GM19395 (cell line): ENCODE results near the gene ORAI3.

Experiments used
- ATAC-seq: cut with Tn5 transposase; IDR thresholded peaks from one replicate; pipeline ENCODE4 v1.9.1; 2021; ENCODE audit warnings: mild to moderate bottlenecking, moderate library complexity; ENCODE audit not compliant: unreplicated experiment

The ORAI3 gene

DNA sequence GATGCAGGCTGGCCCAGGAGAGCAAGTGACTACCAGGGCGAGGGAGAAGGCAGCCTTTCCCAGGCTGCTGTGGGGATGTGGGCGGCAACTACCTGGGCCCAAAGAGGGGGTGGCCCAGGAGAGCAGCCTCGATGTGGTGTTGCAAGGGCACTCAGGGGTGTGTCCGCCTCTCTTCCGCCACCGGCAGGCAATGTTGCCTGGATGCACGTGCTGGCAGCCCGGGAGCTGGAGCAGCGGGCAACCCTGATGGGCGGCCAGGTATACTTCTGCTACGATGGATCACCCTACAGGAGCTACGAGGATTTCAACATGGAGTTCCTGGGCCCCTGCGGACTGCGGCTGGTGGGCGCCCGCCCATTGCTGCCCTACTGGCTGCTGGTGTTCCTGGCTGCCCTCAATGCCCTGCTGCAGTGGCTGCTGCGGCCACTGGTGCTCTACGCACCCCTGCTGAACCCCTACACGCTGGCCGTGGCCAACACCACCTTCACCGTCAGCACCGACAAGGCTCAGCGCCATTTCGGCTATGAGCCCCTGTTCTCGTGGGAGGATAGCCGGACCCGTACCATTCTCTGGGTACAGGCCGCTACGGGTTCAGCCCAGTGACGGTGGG is 38.8 kb downstream of the ORAI3 start:
- ATAC-seq = no peak

DNA sequence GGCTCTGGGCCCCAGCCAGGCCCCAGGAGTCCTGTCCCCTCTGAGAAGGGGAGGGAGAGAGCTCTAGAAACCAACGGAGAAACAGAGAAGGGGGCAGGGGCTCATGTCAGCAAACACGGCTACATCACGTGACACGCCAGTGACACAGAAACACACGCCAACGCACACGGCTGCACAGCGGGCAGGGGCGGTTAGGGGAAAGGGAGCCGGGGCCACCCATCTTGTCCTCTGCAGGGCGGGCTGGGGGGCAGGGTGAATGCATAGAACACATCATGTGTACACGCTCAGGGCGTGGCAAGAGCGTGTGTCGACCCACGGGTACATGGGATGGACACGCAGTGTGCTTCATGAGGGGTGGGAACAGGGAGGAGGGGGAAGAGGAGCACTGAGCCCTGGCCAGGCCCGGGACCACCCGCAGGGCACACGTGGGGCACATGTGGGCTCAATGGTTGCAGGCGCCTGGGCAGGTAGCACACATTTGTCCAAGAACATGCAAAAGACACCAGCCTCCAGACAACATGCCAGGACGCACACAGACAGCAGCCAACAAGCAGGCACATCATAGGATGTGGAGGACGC is 40.7 kb downstream of the ORAI3 start:
- ATAC-seq = no peak

DNA sequence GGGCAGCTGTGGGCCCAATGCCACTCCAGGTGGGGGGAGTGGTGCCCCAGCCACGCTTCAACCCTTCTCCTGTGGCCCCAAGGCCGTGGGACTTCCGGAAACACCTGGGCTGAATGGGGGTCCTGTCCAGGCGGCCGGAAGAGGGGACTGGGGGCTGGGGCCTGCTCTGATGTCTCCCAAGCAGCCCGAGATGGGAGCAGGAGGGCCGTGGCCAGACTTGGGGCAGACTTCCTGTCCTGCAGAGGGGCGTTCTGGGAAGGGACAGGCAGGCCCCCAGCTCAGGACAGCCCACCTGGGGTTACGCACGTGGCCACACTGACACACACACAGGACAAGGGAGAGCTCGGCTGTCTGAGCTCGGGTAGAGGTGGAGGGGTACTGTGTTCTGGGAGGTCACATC is 41.2 kb downstream of the ORAI3 start:
- no peak for ATAC-seq

DNA sequence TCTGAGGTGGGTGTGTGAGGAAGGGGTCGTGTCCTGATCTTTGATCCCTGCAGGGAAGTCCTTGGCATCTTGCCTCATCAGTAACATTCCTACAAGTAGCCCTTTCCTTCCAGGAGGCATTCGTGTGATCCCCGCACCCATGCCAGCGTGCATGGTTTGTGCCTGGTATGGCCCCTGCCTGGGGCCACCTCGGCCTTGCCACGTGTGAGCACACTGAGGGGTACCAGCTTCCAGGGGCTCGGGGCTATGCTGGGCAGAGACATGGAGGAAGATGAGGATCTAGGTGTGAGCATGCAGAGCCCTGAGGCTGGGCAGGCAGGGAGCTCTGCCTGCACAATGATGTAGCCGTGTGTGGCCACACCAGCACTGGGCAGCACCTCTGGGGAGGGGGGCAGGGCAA is 42.2 kb downstream of the ORAI3 start:
- no peak for ATAC-seq

DNA sequence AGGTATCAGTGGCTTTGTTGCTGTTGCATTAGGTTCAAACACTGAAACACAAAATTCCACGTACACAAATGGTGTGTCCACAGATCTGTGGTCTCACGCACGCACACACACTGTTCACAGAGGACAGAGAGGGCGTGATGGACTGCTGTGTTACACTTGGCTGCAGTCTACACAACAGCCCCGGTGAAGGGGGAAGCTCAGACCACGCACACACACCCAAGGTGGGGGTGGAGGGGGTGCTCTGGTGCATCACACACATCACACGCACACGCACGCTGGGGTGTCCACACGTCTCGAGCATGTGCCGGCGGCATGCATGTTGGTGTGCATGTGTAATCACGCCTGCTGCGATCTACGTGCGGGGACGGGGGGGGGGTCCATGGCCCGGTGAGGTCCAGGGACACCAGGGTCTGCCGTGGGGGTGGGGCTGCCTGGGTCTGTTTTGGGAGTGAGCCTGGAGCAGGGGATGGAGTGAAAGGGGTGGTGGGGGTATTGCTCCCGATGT is 43.5 kb downstream of the ORAI3 start:
- no peak for ATAC-seq

DNA sequence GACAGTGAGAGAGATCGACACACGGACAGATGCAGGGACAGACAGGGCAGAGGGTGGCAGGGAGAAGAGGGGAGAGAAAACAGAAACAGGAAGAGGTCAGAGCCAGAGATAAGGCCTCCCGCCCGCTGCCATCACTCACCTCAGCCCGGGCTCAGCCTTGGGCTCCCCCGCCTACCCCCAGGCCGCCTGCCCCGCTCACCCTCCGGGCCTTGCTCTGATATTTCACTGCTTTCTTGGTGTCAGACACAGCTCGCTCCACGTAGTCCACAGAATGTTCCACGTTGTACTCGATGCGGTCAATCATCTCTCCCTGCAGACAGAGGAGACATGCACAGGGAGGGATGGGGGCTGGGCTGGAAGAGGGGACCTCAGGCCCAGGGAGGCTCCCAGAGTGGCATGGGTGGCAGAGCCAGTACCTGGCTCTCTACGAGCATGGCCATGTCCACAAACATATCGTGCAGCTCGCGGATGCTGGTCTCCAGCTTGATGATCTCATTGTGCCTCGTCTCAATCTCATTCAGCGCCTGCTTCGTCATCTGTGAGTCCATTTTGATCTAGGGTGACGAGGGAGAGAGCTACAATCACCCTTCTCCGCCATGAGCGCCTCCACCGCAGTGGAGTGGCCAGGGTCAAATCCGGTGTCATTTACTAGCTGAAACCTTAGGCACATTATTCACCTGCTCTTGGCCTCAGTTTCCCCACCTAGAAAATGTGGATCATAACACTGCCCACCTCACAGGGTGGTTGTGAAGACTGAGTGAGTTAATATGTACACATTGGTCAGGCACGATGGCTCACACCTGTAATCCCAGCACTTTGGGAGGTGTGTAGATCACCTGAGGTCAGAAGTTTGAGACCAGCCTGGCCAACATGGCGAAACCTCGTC is 44.3 kb downstream of the ORAI3 start:
- no peak for ATAC-seq

DNA sequence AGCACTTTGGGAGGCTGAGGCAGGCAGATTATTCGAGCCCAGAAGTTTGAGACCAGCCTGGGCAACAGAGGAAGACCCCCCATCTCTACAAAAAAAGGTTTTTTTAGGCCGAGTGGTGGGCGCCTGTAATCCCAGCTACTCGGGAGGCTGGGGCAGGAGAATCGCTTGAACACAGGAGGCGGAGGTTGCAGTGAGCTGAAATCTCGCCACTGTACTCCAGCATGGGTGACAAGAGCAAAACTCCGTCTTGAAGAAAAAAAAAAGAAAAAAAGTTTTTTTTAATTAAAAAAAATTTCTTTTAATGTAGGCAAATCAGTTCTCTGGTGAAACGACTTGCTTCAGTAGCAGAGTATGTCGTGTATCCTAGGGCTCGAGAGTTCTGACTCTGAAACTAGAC is 47.1 kb downstream of the ORAI3 start:
- ATAC-seq = no peak

DNA sequence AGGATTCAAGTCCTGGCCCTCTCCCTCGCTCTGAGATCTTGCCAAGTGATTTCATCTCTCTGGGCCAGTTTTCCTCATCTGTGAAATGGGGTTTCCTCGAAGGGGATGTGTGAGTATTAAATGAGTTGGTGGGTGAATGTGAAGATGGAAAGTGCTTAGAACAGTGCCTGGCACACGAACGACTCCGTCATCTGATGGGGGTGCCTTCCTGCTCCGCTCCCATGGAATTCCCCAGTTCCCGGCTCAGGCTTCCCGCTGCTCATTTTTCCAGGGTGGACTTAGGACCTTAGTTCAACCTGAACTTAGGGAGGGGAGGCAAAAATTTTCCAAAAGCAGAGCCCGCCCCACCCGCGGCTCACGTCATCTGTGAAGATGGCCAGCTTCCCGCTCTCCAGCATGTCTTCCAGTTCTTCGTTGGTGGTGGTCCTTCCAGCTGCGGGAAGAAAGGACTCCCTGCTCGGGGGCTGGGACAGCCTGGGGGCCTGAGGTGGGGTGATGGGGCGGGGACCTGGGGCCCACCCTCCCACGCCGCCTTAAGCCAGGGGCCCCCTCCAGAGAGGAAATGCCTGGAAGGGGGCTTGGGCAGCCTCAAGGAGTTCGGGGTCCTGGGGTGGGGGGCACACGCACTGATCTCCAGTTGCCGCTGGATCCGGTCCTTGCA is 47.6 kb downstream of the ORAI3 start:
- ATAC-seq = no peak

DNA sequence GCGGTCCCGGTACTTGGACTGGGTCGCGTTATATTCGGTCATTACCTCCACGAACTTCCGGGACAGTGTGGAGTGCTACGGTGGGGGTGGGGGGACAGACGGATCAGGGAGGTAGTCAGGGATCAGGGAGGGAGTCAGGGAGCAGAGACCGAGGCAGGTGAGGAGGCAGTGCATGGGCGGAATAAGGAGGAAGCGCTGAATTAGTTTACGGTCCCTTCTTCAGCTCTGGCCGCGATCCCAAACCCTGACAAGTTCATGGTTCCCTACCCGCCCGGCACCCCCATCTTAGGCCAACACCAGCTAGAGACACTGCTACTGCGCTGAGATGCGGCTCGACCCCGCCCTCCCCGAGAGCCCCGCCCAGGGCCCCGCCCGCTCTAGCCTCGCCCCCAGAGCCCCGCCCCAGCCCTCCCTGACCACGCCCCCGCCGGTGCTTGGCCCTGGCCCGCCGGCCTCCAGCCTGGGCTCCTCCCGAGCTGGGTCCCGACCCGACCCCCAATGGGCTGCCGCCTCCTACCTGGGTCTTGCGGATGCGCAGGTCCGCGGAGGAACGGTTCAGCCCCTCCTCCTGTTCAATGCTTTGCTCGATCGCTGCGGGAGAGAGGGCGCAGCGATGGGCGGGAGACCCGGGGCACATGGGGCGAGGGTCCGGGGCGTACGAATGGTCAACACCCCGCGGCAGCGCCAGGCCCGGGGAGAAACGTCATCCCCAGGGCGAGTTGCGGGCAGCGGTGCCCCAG is 48.3 kb downstream of the ORAI3 start:
- ATAC-seq = peak; percentile 75

DNA sequence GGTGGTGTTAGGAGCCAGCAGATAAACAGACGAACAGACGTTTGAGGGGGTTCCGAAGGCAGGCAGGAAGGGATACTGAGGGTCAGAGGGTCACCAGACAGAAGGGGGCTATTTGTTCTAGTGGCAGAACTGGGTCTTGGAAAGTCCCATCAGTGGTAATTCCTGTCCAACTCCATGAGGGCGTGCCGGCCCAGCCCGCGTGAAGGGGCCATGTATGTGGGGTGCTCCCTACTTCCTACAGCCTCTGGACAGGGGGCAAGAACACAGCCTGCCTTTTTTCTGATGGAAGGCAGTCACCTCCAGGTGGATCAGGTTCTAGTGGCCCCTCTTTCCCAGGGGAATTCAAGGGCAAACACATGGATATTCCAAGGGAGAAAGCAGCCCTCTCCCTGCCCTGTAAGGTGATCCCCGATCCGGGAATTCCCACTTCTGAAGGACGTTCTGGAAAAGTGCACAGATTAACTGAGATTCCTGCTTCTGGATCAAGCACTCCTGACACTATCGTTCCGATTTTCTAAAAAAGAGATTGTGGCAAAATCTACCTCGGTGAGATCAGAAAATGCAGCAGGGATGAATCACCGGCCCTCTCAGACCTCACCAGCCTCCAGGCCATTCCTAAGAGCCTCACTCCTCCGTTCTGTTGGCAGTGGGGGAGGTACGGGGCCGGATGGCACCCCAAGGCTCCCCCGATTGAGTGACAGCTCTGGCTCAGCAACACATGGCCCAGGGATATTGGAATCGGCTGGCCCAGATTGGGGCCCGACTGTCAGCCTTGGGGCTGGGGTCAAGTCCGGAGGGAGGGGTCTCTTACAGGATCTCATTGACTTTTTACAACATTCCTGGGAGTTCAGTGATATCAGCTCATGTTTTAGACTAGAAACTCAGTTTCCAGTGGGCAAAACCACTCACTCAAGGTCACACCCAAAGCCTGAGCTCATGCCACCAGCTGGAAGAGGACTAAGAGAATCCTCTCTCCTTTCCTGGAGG is 49.1 kb downstream of the ORAI3 start:
- no peak for ATAC-seq

DNA sequence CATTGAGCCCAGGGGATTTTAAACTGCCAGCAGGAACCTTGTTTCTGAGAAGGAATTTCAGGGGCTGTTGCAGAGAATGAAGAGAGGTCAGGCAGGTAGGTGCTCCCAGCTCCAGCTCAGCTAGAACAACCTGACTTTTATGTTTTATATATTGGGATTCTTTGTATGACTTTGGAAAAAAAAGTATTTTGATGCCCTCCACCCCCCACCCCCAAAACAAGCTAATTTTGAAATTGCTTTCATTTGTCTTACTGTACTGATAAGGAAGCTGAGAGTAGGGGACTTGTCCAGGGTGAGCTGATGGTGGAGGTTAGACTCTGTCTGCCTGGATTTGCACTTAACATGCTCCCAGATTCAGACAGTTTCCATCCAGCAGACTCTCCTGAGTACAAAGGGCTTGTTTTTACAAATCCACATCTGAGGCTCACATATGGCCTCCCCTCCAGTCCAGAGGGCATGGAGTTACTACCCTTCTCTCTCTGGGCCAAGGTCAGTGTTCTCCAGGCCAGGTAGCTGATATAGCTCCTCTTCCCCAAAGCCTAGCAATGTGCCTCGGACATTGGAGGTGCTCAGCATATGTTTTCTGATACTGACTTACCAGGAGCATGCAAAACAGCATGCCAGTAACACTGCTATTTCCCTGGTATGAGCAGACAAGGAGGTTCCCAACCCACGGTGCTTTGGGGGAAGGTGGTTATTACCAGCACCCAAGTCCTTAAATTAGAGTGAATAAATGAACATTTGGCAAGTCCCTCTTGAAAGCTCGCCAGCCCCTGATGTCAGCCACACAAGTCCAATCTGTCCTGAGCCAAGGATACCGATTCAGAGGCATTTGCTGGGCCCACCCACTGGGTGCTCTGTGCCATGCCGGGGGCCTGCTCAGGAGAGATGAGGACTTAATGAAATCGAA is 50.2 kb downstream of the ORAI3 start:
- ATAC-seq = no peak

DNA sequence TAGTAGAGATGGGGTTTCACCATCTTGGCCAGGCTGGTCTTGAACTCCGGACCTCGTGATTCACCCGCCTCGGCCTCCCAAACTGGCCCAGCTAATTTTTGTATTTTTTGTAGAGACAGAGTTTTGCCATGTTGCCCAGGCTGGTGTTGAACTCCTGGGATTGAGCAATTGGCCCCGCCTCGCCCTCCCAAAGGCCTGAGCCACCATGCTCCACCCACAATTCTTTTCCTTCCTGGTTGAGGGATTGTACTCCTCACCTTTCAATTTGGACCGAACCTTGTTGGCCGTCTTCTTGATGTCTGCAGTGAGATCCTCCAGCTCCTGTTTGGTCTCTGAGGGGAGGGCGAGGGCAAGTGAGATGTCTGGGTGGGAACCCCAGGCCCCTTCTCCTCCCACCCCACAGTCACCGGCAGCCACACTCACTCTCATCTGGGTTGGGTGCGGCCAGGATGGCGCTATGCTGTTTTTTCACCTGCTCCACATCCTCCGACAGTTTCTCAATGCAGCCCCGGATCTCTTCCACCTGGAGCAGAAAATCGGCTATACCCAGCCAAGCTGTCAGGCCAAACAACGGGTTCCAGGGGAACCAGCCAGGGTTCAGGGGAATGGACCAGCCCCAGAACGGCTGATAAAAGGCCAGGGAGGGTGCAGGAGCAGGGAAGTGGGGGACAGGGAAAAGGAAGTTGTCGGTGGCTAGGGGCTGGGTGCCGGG is 52.0 kb downstream of the ORAI3 start:
- ATAC-seq = no peak

DNA sequence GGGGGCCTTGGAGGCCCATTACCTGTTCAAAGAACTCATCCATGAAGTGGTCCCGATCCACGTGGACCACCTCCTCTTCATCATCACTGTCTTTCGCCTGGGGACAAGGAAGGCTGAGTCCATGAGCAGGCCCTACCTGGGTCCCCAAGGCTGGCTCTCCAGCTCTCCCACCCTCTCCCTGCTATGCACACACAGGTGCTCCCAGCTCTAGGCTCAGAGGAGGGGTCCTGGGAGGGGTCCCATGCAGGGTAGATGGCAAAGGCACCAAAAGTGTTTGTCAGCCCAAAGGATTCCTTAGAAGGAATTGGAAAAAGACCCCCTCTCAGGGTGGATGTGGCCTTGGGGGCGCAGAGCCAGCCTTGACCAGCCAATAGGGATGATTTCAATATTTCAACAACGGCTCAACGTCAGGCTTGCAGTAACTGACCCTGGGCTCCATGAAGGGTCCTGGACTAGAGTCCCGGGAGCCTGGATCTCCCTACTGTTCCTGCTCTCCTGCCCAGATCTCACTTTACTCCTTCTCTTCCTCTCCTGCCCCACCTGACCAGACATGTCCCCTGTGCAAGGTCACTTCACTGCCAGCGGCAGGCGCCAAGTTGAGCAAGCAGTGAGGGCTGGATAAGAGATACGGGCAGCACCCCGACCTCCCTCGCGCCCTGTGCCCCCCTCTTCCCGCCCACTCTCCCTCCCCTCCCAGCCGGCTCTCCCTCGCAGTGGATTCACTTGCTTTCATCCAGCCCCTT is 52.8 kb downstream of the ORAI3 start:
- ATAC-seq = no peak

DNA sequence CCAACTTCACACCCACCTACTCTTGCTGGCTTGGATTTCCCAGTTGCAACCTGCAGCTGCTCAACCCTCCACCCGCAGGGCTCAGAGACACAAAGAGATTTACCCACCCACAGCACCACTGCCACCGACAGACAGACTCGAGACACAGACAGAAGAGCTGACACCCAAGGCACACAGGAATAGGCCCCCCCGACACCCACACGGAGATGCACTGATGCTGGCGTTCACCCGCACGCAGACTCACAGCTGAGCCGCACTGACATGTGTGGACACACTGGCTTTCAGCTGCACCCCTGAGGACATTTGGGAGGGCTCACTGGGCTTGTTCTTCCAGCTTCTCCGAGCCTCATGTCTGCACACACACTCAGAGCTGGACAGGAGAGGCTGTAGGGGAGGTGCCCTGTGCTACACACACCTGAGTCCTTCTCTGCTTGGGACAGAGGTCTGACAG is 53.4 kb downstream of the ORAI3 start:
- no peak for ATAC-seq

DNA sequence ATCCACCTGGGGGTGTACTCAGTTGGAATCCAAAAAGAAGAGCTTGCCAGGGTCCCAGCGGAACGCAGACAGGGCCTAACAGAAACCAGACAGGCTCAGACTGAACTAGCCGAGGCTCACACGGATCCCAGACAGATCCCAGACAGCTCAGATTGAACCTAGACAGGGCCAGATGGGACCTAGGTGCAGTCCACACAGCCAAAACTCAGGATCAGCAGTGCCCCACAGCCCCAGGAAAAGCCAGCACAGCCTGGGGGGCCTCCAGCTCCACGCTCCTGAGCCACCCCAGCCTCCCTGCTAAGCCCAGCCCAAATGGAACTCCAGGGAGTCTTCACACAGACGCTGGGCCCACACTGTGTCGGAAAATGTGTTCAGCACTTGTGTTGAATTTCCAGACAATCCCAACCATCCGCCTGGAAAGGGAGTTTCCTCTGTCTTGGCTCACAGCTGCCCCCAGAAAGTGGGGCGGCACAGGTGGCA is 54.0 kb downstream of the ORAI3 start:
- no peak for ATAC-seq

DNA sequence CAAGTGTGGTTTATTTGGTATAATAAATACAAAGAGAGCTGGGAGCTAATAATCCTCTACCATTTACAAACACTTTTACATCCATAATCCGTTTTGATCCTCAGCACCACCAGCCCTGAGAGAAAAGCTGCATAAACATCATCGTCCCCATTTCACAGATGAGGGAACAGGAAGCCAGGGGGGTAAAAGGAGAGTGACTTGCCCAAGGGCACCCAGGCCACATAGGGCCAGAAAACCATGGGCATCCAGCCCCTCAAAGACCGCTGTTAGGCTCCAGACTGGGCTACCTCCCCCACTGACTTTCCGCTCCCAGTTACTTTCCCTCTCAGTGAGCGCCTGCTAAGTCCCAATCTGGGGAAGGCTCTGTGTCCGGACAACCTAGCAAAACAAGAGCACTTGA is 54.9 kb downstream of the ORAI3 start:
- ATAC-seq = no peak
